HEK293 (cell line): Measurements from ENCODE around the gene TOMM40L.

Experiments used
- ZNF366 ChIP-seq: fragments of 450-650 bp; formaldehyde crosslinking; conservative IDR thresholded peaks from 2 replicates; pipeline ENCODE4 v1.5.1; 2016; ENCODE audit warnings: missing biosample characterization, missing genetic modification characterization
- ZNF433 ChIP-seq: fragments of 450-650 bp; formaldehyde crosslinking; IDR thresholded peaks from 2 replicates; pipeline ENCODE4 v1.5.1; 2016; ENCODE audit warnings: missing biosample characterization, missing genetic modification characterization, low read depth
- ZNF501 ChIP-seq: fragments of 450-650 bp; formaldehyde crosslinking; IDR thresholded peaks from 2 replicates; pipeline ENCODE4 v1.5.1; 2016; ENCODE audit warnings: missing biosample characterization, missing genetic modification characterization
- ZNF660 ChIP-seq: fragments of 450-650 bp; IDR thresholded peaks from 2 replicates; pipeline ENCODE4 v1.5.1; 2018; ENCODE audit warnings: missing biosample characterization, mild to moderate bottlenecking, missing genetic modification characterization
- ZNF785 ChIP-seq: fragments of 450-650 bp; formaldehyde crosslinking; IDR thresholded peaks from 2 replicates; pipeline ENCODE4 v1.5.1; 2016; ENCODE audit warnings: missing biosample characterization, missing genetic modification characterization
- ZSCAN30 ChIP-seq: fragments of 450-650 bp; IDR thresholded peaks from 2 replicates; pipeline ENCODE4 v1.5.1; 2018; ENCODE audit warnings: missing biosample characterization, mild to moderate bottlenecking, missing genetic modification characterization, moderate library complexity
- TF ChIP-seq, protein P1 (sequence below): fragments of 450-650 bp; formaldehyde crosslinking; IDR thresholded peaks from 2 replicates; pipeline ENCODE4 v1.5.1; 2016; ENCODE audit warnings: missing biosample characterization, missing genetic modification characterization
- TF ChIP-seq, protein P2 (sequence below): fragments of 450-650 bp; formaldehyde crosslinking; IDR thresholded peaks from 2 replicates; pipeline ENCODE4 v1.5.1; 2016; ENCODE audit warnings: missing biosample characterization, missing genetic modification characterization

DNA sequence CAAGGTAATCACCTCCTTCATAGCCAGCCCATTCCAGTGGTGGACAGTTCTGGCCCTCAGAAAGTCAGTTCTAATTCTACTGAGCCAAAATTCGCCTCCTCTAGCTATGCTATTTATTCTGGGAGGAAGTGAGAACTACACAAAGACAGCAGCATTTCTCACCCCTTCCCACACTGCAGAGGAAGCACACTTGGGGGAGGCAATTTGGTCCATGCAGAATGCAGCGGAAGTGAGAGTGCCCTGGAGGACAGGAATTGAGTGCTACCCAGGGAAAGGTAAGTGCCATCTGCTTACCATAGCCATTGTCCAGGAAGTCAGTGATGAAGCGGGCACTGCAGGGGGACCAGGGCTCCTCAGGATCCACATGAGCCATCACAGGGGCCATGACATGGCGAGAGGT, 30.7 kb upstream of the TOMM40L start:
- TF ChIP-seq ZNF501 (tag by site-specific recombination) (no peak), ZNF433 (tag by site-specific recombination) (no peak), ZNF660 (no peak), ZNF785 (no peak), ZNF366 (no peak), ZSCAN30 (tag by site-specific recombination) (no peak)
- TF ChIP-seq, protein P1, sequence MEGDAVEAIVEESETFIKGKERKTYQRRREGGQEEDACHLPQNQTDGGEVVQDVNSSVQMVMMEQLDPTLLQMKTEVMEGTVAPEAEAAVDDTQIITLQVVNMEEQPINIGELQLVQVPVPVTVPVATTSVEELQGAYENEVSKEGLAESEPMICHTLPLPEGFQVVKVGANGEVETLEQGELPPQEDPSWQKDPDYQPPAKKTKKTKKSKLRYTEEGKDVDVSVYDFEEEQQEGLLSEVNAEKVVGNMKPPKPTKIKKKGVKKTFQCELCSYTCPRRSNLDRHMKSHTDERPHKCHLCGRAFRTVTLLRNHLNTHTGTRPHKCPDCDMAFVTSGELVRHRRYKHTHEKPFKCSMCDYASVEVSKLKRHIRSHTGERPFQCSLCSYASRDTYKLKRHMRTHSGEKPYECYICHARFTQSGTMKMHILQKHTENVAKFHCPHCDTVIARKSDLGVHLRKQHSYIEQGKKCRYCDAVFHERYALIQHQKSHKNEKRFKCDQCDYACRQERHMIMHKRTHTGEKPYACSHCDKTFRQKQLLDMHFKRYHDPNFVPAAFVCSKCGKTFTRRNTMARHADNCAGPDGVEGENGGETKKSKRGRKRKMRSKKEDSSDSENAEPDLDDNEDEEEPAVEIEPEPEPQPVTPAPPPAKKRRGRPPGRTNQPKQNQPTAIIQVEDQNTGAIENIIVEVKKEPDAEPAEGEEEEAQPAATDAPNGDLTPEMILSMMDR = no peak
- TF ChIP-seq, protein P2, sequence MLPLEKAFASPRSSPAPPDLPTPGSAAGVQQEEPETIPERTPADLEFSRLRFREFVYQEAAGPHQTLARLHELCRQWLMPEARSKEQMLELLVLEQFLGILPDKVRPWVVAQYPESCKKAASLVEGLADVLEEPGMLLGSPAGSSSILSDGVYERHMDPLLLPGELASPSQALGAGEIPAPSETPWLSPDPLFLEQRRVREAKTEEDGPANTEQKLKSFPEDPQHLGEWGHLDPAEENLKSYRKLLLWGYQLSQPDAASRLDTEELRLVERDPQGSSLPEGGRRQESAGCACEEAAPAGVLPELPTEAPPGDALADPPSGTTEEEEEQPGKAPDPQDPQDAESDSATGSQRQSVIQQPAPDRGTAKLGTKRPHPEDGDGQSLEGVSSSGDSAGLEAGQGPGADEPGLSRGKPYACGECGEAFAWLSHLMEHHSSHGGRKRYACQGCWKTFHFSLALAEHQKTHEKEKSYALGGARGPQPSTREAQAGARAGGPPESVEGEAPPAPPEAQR (tag by site-specific recombination) = no peak
